Activated CD4-positive, alpha-beta memory T cell treated with anti-CD3 and anti-CD28 coated beads, Interleukin-2, amount 10 ng/mL, durations not matched to agents 7 days and 5 days (primary cell): ENCODE results near the gene UQCC5. TPM values are rescaled to one million over a fixed set of nuclear protein-coding genes. Genes with fewer than 3 reads are reported as not detected.

Experiments used
- CTCF ChIA-PET: fragments of 350-600 bp; sonication (Branson Sonifier 250); formaldehyde crosslinking; loops from one replicate; lab custom pipeline; 2021; ENCODE audit warnings: antibody characterized with exemption, inconsistent platforms; lab: Charles Lee
- POLR2A ChIA-PET: fragments of 350-600 bp; sonication (Branson Sonifier 250); formaldehyde crosslinking; loops from one replicate; lab custom pipeline; 2021; ENCODE audit warnings: antibody characterized with exemption; lab: Charles Lee
- DNase-seq: peaks from one replicate; pipeline ENCODE4 v3.0.0-alpha.2; 2020
- H3K27ac Mint-ChIP-seq: one replicate; pipeline ENCODE4 v1.8.0; 2021; ENCODE audit warnings: mild to moderate bottlenecking, mixed read lengths
- H3K27me3 Mint-ChIP-seq: one replicate; pipeline ENCODE4 v1.8.0; 2021; ENCODE audit warnings: mixed read lengths
- H3K36me3 Mint-ChIP-seq: one replicate; pipeline ENCODE4 v1.8.0; 2021; ENCODE audit warnings: low read depth, mixed read lengths
- H3K4me1 Mint-ChIP-seq: one replicate; pipeline ENCODE4 v1.8.0; 2021; ENCODE audit warnings: mixed read lengths
- H3K4me3 Mint-ChIP-seq: one replicate; pipeline ENCODE4 v1.8.0; 2021; ENCODE audit warnings: mild to moderate bottlenecking, mixed read lengths
- H3K9me3 Mint-ChIP-seq: one replicate; pipeline ENCODE4 v1.8.0; 2021; ENCODE audit warnings: mixed read lengths
- total RNA-seq, 2 experiments: library from RNA; stranded (reverse); gene quantifications; one replicate each; pipeline ENCODE4 v1.2.3, GENCODE V29; 2021

UQCC5 gene
- total RNA-seq, 2 experiments from 2014 or later = 8.7 to 10.7 TPM

- no peak overlapping the region for H3K27ac Mint-ChIP-seq
- H3K36me3 Mint-ChIP-seq = no peaks in the 10 kb centered on the region
- no peaks in the 10 kb centered on the region for H3K9me3 Mint-ChIP-seq
- H3K4me1 Mint-ChIP-seq = peaks cover 12% of the 10 kb centered on the region
- DNase-seq = no peak
- no peak overlapping the region for H3K4me3 Mint-ChIP-seq
- no peaks in the 10 kb centered on the region for H3K27me3 Mint-ChIP-seq
- ChIA-PET CTCF (no interaction called here), POLR2A (no interaction called here)
Measured at GRCh38 chr3:52529376-52530333, 6.8 kb upstream of the UQCC5 start.

GRCh38 chr3:52530918-52531826 is 5.2 kb upstream of the UQCC5 start:
- H3K9me3 Mint-ChIP-seq = no peaks in the 10 kb centered on the region
- ChIA-PET POLR2A (no interaction called here), CTCF (no interaction called here)
- H3K4me3 Mint-ChIP-seq = no peak overlapping the region
- no peaks in the 10 kb centered on the region for H3K27me3 Mint-ChIP-seq
- H3K4me1 Mint-ChIP-seq = peaks cover 25% of the 10 kb centered on the region
- H3K36me3 Mint-ChIP-seq = no peaks in the 10 kb centered on the region
- no peak for DNase-seq
- no peak overlapping the region for H3K27ac Mint-ChIP-seq

- Mint-ChIP-seq H3K36me3 (peaks cover 3% of the 10 kb centered on the region), H3K27me3 (no peaks in the 10 kb centered on the region), H3K27ac (no peak overlapping the region), H3K4me1 (peaks cover 27% of the 10 kb centered on the region), H3K9me3 (no peaks in the 10 kb centered on the region), H3K4me3 (peak overlapping the region; percentile 76)
- ChIA-PET POLR2A (interaction anchor here (1.2 kb wide), 1 partner anchor 75 kb away, joined by 4 read pairs; no protein-coding TSS in a partner anchor), CTCF (no interaction called here)
- no peak for DNase-seq
Measured at GRCh38 chr3:52531860-52532516, 4.4 kb upstream of the UQCC5 start.

GRCh38 chr3:52532517-52532837 is 3.9 kb upstream of the UQCC5 start:
- no peaks in the 10 kb centered on the region for H3K27me3 Mint-ChIP-seq
- peak overlapping the region; percentile 76 for H3K4me3 Mint-ChIP-seq
- ChIA-PET POLR2A (interaction anchor here (1.2 kb wide), 1 partner anchor 75 kb away, joined by 4 read pairs; no protein-coding TSS in a partner anchor), CTCF (no interaction called here)
- H3K27ac Mint-ChIP-seq = peak overlapping the region; percentile 62
- DNase-seq = peak; percentile 53
- no peaks in the 10 kb centered on the region for H3K9me3 Mint-ChIP-seq
- peaks cover 5% of the 10 kb centered on the region for H3K36me3 Mint-ChIP-seq
- H3K4me1 Mint-ChIP-seq = peaks cover 30% of the 10 kb centered on the region

- Mint-ChIP-seq H3K4me1 (peaks cover 35% of the 10 kb centered on the region), H3K27ac (peak overlapping the region; percentile 62), H3K36me3 (peaks cover 10% of the 10 kb centered on the region), H3K4me3 (peak overlapping the region; percentile 76), H3K9me3 (no peaks in the 10 kb centered on the region), H3K27me3 (no peaks in the 10 kb centered on the region)
- POLR2A ChIA-PET = interaction anchor here (1.2 kb wide), 1 partner anchor 76 kb away, joined by 4 read pairs; no protein-coding TSS in a partner anchor
- CTCF ChIA-PET = no interaction called here
- DNase-seq = peak; percentile 42
Measured at GRCh38 chr3:52532838-52533622, 3.4 kb upstream of the UQCC5 start.

- peak; percentile 76 for DNase-seq
- Mint-ChIP-seq H3K36me3 (peaks cover 15% of the 10 kb centered on the region), H3K27ac (peak within 1 kb of the TSS; percentile 62), H3K4me3 (peak within 1 kb of the TSS; percentile 76), H3K27me3 (no peaks in the 10 kb centered on the region), H3K4me1 (peaks cover 41% of the 10 kb centered on the region), H3K9me3 (no peaks in the 10 kb centered on the region)
- ChIA-PET CTCF (no interaction called here), POLR2A (no interaction called here)
Measured at GRCh38 chr3:52533623-52534280, 2.7 kb upstream of the UQCC5 start, which contains the start of gene NT5DC2. TSS of gene NT5DC2 (minus strand) at chr3:52533857. CDS start at chr3:52533737, 120 bp downstream.

GRCh38 chr3:52534281-52535183 is 1.9 kb upstream of the UQCC5 start:
- H3K27me3 Mint-ChIP-seq = no peaks in the 10 kb centered on the region
- peaks cover 22% of the 10 kb centered on the region for H3K36me3 Mint-ChIP-seq
- H3K4me3 Mint-ChIP-seq = peak overlapping the region; percentile 69
- no peak overlapping the region for H3K27ac Mint-ChIP-seq
- H3K4me1 Mint-ChIP-seq = peaks cover 48% of the 10 kb centered on the region
- peak; percentile 16 for DNase-seq
- no peaks in the 10 kb centered on the region for H3K9me3 Mint-ChIP-seq
- CTCF ChIA-PET = no interaction called here
- POLR2A ChIA-PET = no interaction called here

- ChIA-PET CTCF (interaction anchor here (0.8 to 2.1 kb wide), 6 partner anchors 9 to 151 kb away, joined by 3 to 6 read pairs (median 4); partner anchors contain the start of gene SEMA3G), POLR2A (interaction anchor here (0.7 to 1.2 kb wide), 10 partner anchors 9 to 721 kb away, joined by 3 to 4 read pairs (median 3); partner anchors contain the start of genes PBRM1 and TKT)
- Mint-ChIP-seq H3K9me3 (no peaks in the 10 kb centered on the region), H3K27ac (peak overlapping the region; percentile 48), H3K4me3 (peak overlapping the region; percentile 99), H3K27me3 (no peaks in the 10 kb centered on the region), H3K36me3 (peaks cover 24% of the 10 kb centered on the region), H3K4me1 (peaks cover 57% of the 10 kb centered on the region)
- peak; percentile 16 for DNase-seq
Measured at GRCh38 chr3:52535411-52536111, 844 bp upstream of the UQCC5 start.

GRCh38 chr3:52536112-52536368 is 365 bp upstream of the UQCC5 start:
- Mint-ChIP-seq H3K9me3 (no peaks in the 10 kb centered on the region), H3K4me1 (peaks cover 61% of the 10 kb centered on the region), H3K4me3 (peak overlapping the region; percentile 99), H3K27me3 (no peaks in the 10 kb centered on the region), H3K27ac (peak overlapping the region; percentile 48), H3K36me3 (peaks cover 25% of the 10 kb centered on the region)
- POLR2A ChIA-PET = interaction anchor here (0.7 to 1.2 kb wide), 10 partner anchors 9 to 720 kb away, joined by 3 to 4 read pairs (median 3); partner anchors contain the start of genes PBRM1 and TKT
- DNase-seq = no peak
- CTCF ChIA-PET = interaction anchor here (0.8 to 2.1 kb wide), 6 partner anchors 9 to 151 kb away, joined by 3 to 6 read pairs (median 4); partner anchors contain the start of gene SEMA3G

GRCh38 chr3:52537165-52537620 is 788 bp downstream of the UQCC5 start:
- peaks cover 28% of the 10 kb centered on the region for H3K36me3 Mint-ChIP-seq
- peak overlapping the region; percentile 94 for H3K27ac Mint-ChIP-seq
- ChIA-PET POLR2A (interaction anchor here (0.8 to 1.3 kb wide), 5 partner anchors 14 to 480 kb away, joined by 3 to 7 read pairs (median 3); no protein-coding TSS in a partner anchor), CTCF (interaction anchor here (2.1 kb wide), 1 partner anchor 10 kb away, joined by 6 read pairs; no protein-coding TSS in a partner anchor)
- peak overlapping the region; percentile 99 for H3K4me3 Mint-ChIP-seq
- H3K4me1 Mint-ChIP-seq = peaks cover 56% of the 10 kb centered on the region
- DNase-seq = no peak
- no peaks in the 10 kb centered on the region for H3K27me3 Mint-ChIP-seq
- H3K9me3 Mint-ChIP-seq = no peaks in the 10 kb centered on the region
